ENCODE results near the gene VPS26B.
"Not testable (repeated sequence)": the region's sequence is repeated elsewhere in the genome, so short reads cannot be mapped to it uniquely, and the experiment has no call there.

The VPS26B gene

GRCh38 chr11:134283461-134284230, 59.2 kb downstream of the VPS26B start:
- DNase-seq, result no peak

- not testable (repeated sequence) for DNase-seq
Measured at GRCh38 chr11:134284349-134284748, 59.9 kb downstream of the VPS26B start.

- no peak for DNase-seq
Measured at GRCh38 chr11:134287561-134287960, 63.1 kb downstream of the VPS26B start.

GRCh38 chr11:134288486-134288885, 64.0 kb downstream of the VPS26B start:
- no peak for DNase-seq

GRCh38 chr11:134289167-134289566, 64.7 kb downstream of the VPS26B start:
- no peak for DNase-seq

GRCh38 chr11:134289789-134290188, 65.3 kb downstream of the VPS26B start:
- no peak for DNase-seq

GRCh38 chr11:134290646-134291045, 66.2 kb downstream of the VPS26B start:
- no peak for DNase-seq

GRCh38 chr11:134291196-134291595, 66.7 kb downstream of the VPS26B start:
- no peak for DNase-seq

- no peak for DNase-seq
Measured at GRCh38 chr11:134292661-134293060, 68.2 kb downstream of the VPS26B start.

GRCh38 chr11:134293119-134294113, 68.9 kb downstream of the VPS26B start:
- DNase-seq, result no peak

GRCh38 chr11:134294664-134295063, 70.2 kb downstream of the VPS26B start:
- no peak for DNase-seq

Measured in activated CD4-positive, alpha-beta T cell treated with anti-CD3 and anti-CD28 coated beads for 1 hour (primary cell).